Neural cell (in vitro differentiated cells): ENCODE data around the gene RNF44. TPM values are rescaled to one million over a fixed set of nuclear protein-coding genes. Genes with fewer than 3 reads are reported as not detected.

Experiments
- H2AFZ ChIP-seq: fragments of 200-600, 300-800 bp; sonication (generic), shearing (Covaris generic); 2 replicates; pipeline ENCODE4 v1.6.0; 2014; ENCODE audit warnings: low read depth, mild to moderate bottlenecking, antibody characterized with exemption, low read length, moderate library complexity
- H3F3A ChIP-seq: fragments of 200-600 bp; shearing (Covaris generic); 2 replicates; pipeline ENCODE4 v1.6.1; 2016; ENCODE audit warnings: mild to moderate bottlenecking, moderate library complexity, mixed read lengths, antibody characterized with exemption, low read length; ENCODE audit not compliant: insufficient read depth, poor library complexity, severe bottlenecking
- H3K27ac ChIP-seq: fragments of 200-600, 300-800 bp; sonication (generic), shearing (Covaris generic); 2 replicates; pipeline ENCODE4 v1.5.1; 2014; ENCODE audit warnings: mild to moderate bottlenecking, low read length, moderate library complexity
- H3K27me3 ChIP-seq: fragments of 300-800, 200-600 bp; sonication (generic), shearing (Covaris generic); 2 replicates; pipeline ENCODE4 v1.6.0; 2014; ENCODE audit warnings: mild to moderate bottlenecking, low read depth, low read length, moderate library complexity; ENCODE audit not compliant: insufficient read depth
- H3K36me3 ChIP-seq: fragments of 300-800, 200-600 bp; sonication (generic), shearing (Covaris generic); 2 replicates; pipeline ENCODE4 v1.5.1; 2014; ENCODE audit warnings: mild to moderate bottlenecking, antibody characterized with exemption, low read length, moderate library complexity; ENCODE audit not compliant: insufficient read depth
- H3K4me2 ChIP-seq: fragments of 300-800, 200-600 bp; sonication (generic), shearing (Covaris generic); 2 replicates; pipeline ENCODE4 v1.6.0; 2014; ENCODE audit warnings: mild to moderate bottlenecking, low read length
- H3K4me3 ChIP-seq: fragments of 300-800, 200-600 bp; sonication (generic), shearing (Covaris generic); 2 replicates; pipeline ENCODE4 v1.5.1; 2014; ENCODE audit warnings: mild to moderate bottlenecking, low read length, moderate library complexity
- H3K79me2 ChIP-seq: fragments of 200-600 bp; shearing (Covaris generic); replicated peaks from 2 replicates; pipeline ENCODE4 v1.6.0; 2014; ENCODE audit warnings: mild to moderate bottlenecking, low read length, moderate library complexity; ENCODE audit not compliant: insufficient read depth
- H3K9ac ChIP-seq: fragments of 300-800, 200-600 bp; sonication (generic), shearing (Covaris generic); 2 replicates; pipeline ENCODE4 v1.6.1; 2016; ENCODE audit warnings: mild to moderate bottlenecking, low read length, mixed read lengths
- H3K9me2 ChIP-seq: fragments of 200-600 bp; shearing (Covaris generic); 2 replicates; pipeline ENCODE4 v1.6.1; 2016; ENCODE audit warnings: mild to moderate bottlenecking, low read length, mixed read lengths; ENCODE audit not compliant: insufficient read depth
- H3K9me3 ChIP-seq: fragments of 200-600, 300-800 bp; sonication (generic), shearing (Covaris generic); 2 replicates; pipeline ENCODE4 v1.6.1; 2016; ENCODE audit warnings: mild to moderate bottlenecking, mixed run types, low read length, moderate library complexity, mixed read lengths
- H4K20me1 ChIP-seq: fragments of 200-600 bp; shearing (Covaris generic); 2 replicates; pipeline ENCODE4 v1.6.1; 2016; ENCODE audit warnings: mild to moderate bottlenecking, mixed run types; ENCODE audit not compliant: insufficient read depth
- CTCF ChIP-seq: fragments of 450-650 bp; IDR thresholded peaks from 2 replicates; pipeline ENCODE4 v1.5.1; 2014; ENCODE audit warnings: antibody characterized with exemption, mild to moderate bottlenecking, moderate library complexity; ENCODE audit not compliant: poor library complexity, severe bottlenecking
- EP300 ChIP-seq: fragments of 450-650 bp; conservative IDR thresholded peaks from 2 replicates; pipeline ENCODE4 v1.6.1; 2014; ENCODE audit warnings: antibody characterized with exemption, mild to moderate bottlenecking, moderate library complexity; ENCODE audit not compliant: poor library complexity, severe bottlenecking
- EZH2 ChIP-seq: fragments of 200-600, 300-800 bp; shearing (Covaris generic), sonication (generic); IDR thresholded peaks from 2 replicates; pipeline ENCODE4 v1.6.1; 2014; ENCODE audit warnings: antibody characterized with exemption, low read length, borderline replicate concordance, mild to moderate bottlenecking; ENCODE audit not compliant: insufficient read depth, poor library complexity, severe bottlenecking
- MXI1 ChIP-seq: fragments of 450-650 bp; conservative IDR thresholded peaks from 2 replicates; pipeline ENCODE4 v1.6.1; 2014; ENCODE audit warnings: antibody characterized with exemption, mild to moderate bottlenecking; ENCODE audit not compliant: poor library complexity, severe bottlenecking
- POLR2AphosphoS5 ChIP-seq: IDR thresholded peaks from 2 replicates; pipeline ENCODE4 v1.6.1; 2012
- RAD21 ChIP-seq: fragments of 450-650 bp; conservative IDR thresholded peaks from 2 replicates; pipeline ENCODE4 v1.6.1; 2014; ENCODE audit warnings: antibody characterized with exemption, mild to moderate bottlenecking, moderate library complexity
- REST ChIP-seq: IDR thresholded peaks from 2 replicates; pipeline ENCODE4 v1.6.1; 2012; ENCODE audit warnings: borderline replicate concordance
- SMC3 ChIP-seq: fragments of 450-650 bp; conservative IDR thresholded peaks from 2 replicates; pipeline ENCODE4 v1.6.1; 2014; ENCODE audit warnings: antibody characterized with exemption, mild to moderate bottlenecking, moderate library complexity; ENCODE audit not compliant: poor library complexity
- TAF1 ChIP-seq: IDR thresholded peaks from 2 replicates; pipeline ENCODE4 v1.6.1; 2012; ENCODE audit warnings: low read depth
- polyA plus RNA-seq: library from polyadenylated mRNA; depleted of rRNA; stranded (reverse); fragments of >200 nt; gene quantifications from 2 replicates; pipeline ENCODE4 v1.2.3, GENCODE V29; 2014
- small RNA-seq, 3 experiments: library from RNA; depleted of rRNA; stranded (forward); fragments of <200 nt; gene quantifications; one replicate each; pipeline ENCODE3, GENCODE V24; 2012

RNF44 gene
- polyA plus RNA-seq, 1 donor from 2014 or later = 22.2 TPM

- H4K20me1 ChIP-seq = no peaks in the 10 kb centered on the region
- H3K36me3 ChIP-seq = no peaks in the 10 kb centered on the region
- H2AFZ ChIP-seq = no peak overlapping the region
- H3K27me3 ChIP-seq = no peaks in the 10 kb centered on the region
- H3K4me3 ChIP-seq = no peak overlapping the region
- no peak overlapping the region for H3K4me2 ChIP-seq
- no peak for TF ChIP-seq TAF1
- no peak for TF ChIP-seq RAD21
- TF ChIP-seq CTCF = no peak
- TF ChIP-seq REST = no peak
- no peak for TF ChIP-seq MXI1
- TF ChIP-seq EZH2 = no peak
- TF ChIP-seq EP300 = no peak
- no peak for TF ChIP-seq POLR2AphosphoS5
- no peak for TF ChIP-seq SMC3
- H3K9ac ChIP-seq = no peak overlapping the region
- H3K27ac ChIP-seq = no peak overlapping the region
- no peaks in the 10 kb centered on the region for H3K9me3 ChIP-seq
- H3F3A ChIP-seq = no peaks in the 10 kb centered on the region
- H3K9me2 ChIP-seq = no peaks in the 10 kb centered on the region
- peaks cover 16% of the 10 kb centered on the region for H3K79me2 ChIP-seq
Observed at GRCh38 chr5:176481711-176482110, 55.5 kb downstream of the RNF44 start.

Small RNA genes lying within 50 kb of the gene (small RNA-seq; reads per million reads assigned to genes)
- 0 to 1.2 (median 0) reads per million in 3 experiments for gene RF00019
- 0 reads per million in 3 experiments for gene RN7SL684P

Other genes starting within 250 kb of the RNF44 start
- gene KIAA1191, start 175.6 kb downstream of the RNF44 start, polyA plus RNA-seq = 135 and 137 TPM in 2 replicates
- 12.7 and 22.8 TPM in 2 replicates for gene ARL10, start 171.9 kb downstream of the RNF44 start, polyA plus RNA-seq
- gene NOP16, start 148.8 kb downstream of the RNF44 start, polyA plus RNA-seq = 23.9 and 29.9 TPM in 2 replicates
- gene HIGD2A, start 148.7 kb downstream of the RNF44 start, polyA plus RNA-seq = 61.8 and 81.3 TPM in 2 replicates
- gene CLTB, start 120.9 kb downstream of the RNF44 start, polyA plus RNA-seq = 239 and 245 TPM in 2 replicates
- 30.8 and 33.6 TPM in 2 replicates for gene FAF2, start 89.0 kb downstream of the RNF44 start, polyA plus RNA-seq
- 0.38 and 1.0 TPM in 2 replicates for gene CDHR2, start 11.9 kb upstream of the RNF44 start, polyA plus RNA-seq
- gene GPRIN1, start 72.8 kb upstream of the RNF44 start, polyA plus RNA-seq = 32.3 and 42.8 TPM in 2 replicates
- gene SNCB, start 93.1 kb upstream of the RNF44 start, polyA plus RNA-seq = 10.1 and 12.5 TPM in 2 replicates
- 0.82 TPM in 1 of 2 replicates, not detected in the other for gene EIF4E1B, start 93.3 kb upstream of the RNF44 start, polyA plus RNA-seq
- 66.1 and 66.4 TPM in 2 replicates for gene TSPAN17, start 110.1 kb upstream of the RNF44 start, polyA plus RNA-seq